H9 (cell line): ENCODE measurements around the gene LIX1. TPM values are rescaled to one million over a fixed set of nuclear protein-coding genes. Genes with fewer than 3 reads are reported as not detected.

ENCODE experiments used
- DNase-seq: peaks from one replicate; pipeline ENCODE4 v3.0.0-alpha.2; 2017
- H2AFZ ChIP-seq: one replicate; pipeline ENCODE4 v1.6.1; 2013; ENCODE audit warnings: mild to moderate bottlenecking, low read length, control low read depth, moderate library complexity
- H2AK5ac ChIP-seq: 2 replicates; pipeline ENCODE4 v1.6.1; 2013; ENCODE audit warnings: low read length, control low read depth, mixed read lengths; ENCODE audit not compliant: insufficient read length
- H2BK120ac ChIP-seq: one replicate; pipeline ENCODE4 v1.6.1; 2013; ENCODE audit warnings: low read depth, mild to moderate bottlenecking, low read length, control low read depth, inconsistent platforms; ENCODE audit not compliant: poor library complexity, severe bottlenecking
- H2BK12ac ChIP-seq: 2 replicates; pipeline ENCODE4 v1.6.1; 2013; ENCODE audit warnings: low read length, control low read depth, mixed read lengths, low read depth; ENCODE audit not compliant: insufficient read length
- H2BK15ac ChIP-seq: 2 replicates; pipeline ENCODE4 v1.6.1; 2013; ENCODE audit warnings: low read depth, low read length, control low read depth
- H2BK20ac ChIP-seq: one replicate; pipeline ENCODE4 v1.6.1; 2013; ENCODE audit warnings: low read depth, mild to moderate bottlenecking, low read length, control low read depth, inconsistent platforms; ENCODE audit not compliant: poor library complexity, severe bottlenecking
- H2BK5ac ChIP-seq: 2 replicates; pipeline ENCODE4 v1.6.1; 2013; ENCODE audit warnings: low read length, control low read depth, mixed read lengths; ENCODE audit not compliant: insufficient read length
- H3K14ac ChIP-seq: 2 replicates; pipeline ENCODE4 v1.6.1; 2013; ENCODE audit warnings: low read length, control low read depth; ENCODE audit not compliant: insufficient read depth
- H3K18ac ChIP-seq: 2 replicates; pipeline ENCODE4 v1.6.1; 2013; ENCODE audit warnings: low read depth, mild to moderate bottlenecking, mixed read lengths, low read length, control low read depth; ENCODE audit not compliant: insufficient read length
- H3K23ac ChIP-seq: 2 replicates; pipeline ENCODE4 v1.6.1; 2013; ENCODE audit warnings: low read length, control low read depth, mixed read lengths, low read depth; ENCODE audit not compliant: insufficient read length
- H3K23me2 ChIP-seq: 2 replicates; pipeline ENCODE4 v1.6.1; 2013; ENCODE audit warnings: low read depth, mild to moderate bottlenecking, mixed read lengths, low read length, control low read depth; ENCODE audit not compliant: insufficient read length, poor library complexity, severe bottlenecking
- H3K27ac ChIP-seq: 2 replicates; pipeline ENCODE4 v1.5.1; 2013; ENCODE audit warnings: low read length, control low read depth, mixed read lengths, low read depth; ENCODE audit not compliant: insufficient read length
- H3K27me3 ChIP-seq: 2 replicates; pipeline ENCODE4 v1.6.1; 2013; ENCODE audit warnings: low read length, control low read depth, inconsistent platforms; ENCODE audit not compliant: insufficient read depth
- H3K4ac ChIP-seq: 2 replicates; pipeline ENCODE4 v1.6.1; 2013; ENCODE audit warnings: low read depth, mild to moderate bottlenecking, control low read depth, inconsistent platforms, low read length, moderate library complexity
- H3K4me1 ChIP-seq: 2 replicates; pipeline ENCODE4 v1.6.1; 2013; ENCODE audit warnings: low read length, control low read depth, inconsistent platforms; ENCODE audit not compliant: insufficient read depth
- H3K4me2 ChIP-seq: 2 replicates; pipeline ENCODE4 v1.6.1; 2013; ENCODE audit warnings: low read length, control low read depth, mixed read lengths; ENCODE audit not compliant: insufficient read length, insufficient read depth
- H3K56ac ChIP-seq: 2 replicates; pipeline ENCODE4 v1.6.1; 2013; ENCODE audit warnings: low read depth, mild to moderate bottlenecking, mixed read lengths, low read length, control low read depth; ENCODE audit not compliant: insufficient read length
- H3K79me1 ChIP-seq: 2 replicates; pipeline ENCODE4 v1.6.1; 2013; ENCODE audit warnings: low read depth, mild to moderate bottlenecking, moderate library complexity, low read length, control low read depth, inconsistent platforms; ENCODE audit not compliant: insufficient read depth, poor library complexity, severe bottlenecking
- H3K79me2 ChIP-seq: 2 replicates; pipeline ENCODE4 v1.6.1; 2013; ENCODE audit warnings: low read length, control low read depth, inconsistent platforms; ENCODE audit not compliant: insufficient read depth
- H3K9ac ChIP-seq: 2 replicates; pipeline ENCODE4 v1.6.1; 2013; ENCODE audit warnings: low read length, control low read depth, mixed read lengths; ENCODE audit not compliant: insufficient read length; ENCODE audit errors: extremely low read depth
- H3K9me3 ChIP-seq: one replicate; pipeline ENCODE4 v1.6.1; 2013; ENCODE audit warnings: low read depth, low read length, inconsistent platforms; ENCODE audit not compliant: control insufficient read depth
- H3T11ph ChIP-seq: one replicate; pipeline ENCODE4 v1.6.1; 2013; ENCODE audit warnings: mild to moderate bottlenecking, low read length, control low read depth, inconsistent platforms
- H4K20me1 ChIP-seq: one replicate; pipeline ENCODE4 v1.6.1; 2013; ENCODE audit not compliant: control insufficient read depth, insufficient read length, insufficient read depth
- H4K5ac ChIP-seq: 2 replicates; pipeline ENCODE4 v1.6.1; 2013; ENCODE audit warnings: low read depth, mild to moderate bottlenecking, mixed read lengths, low read length, control low read depth; ENCODE audit not compliant: insufficient read length
- H4K8ac ChIP-seq: replicated peaks from 2 replicates; pipeline ENCODE4 v1.6.1; 2013; ENCODE audit warnings: low read length, control low read depth, mixed read lengths, low read depth; ENCODE audit not compliant: insufficient read length
- H4K91ac ChIP-seq: 2 replicates; pipeline ENCODE4 v1.6.1; 2013; ENCODE audit warnings: low read depth, mild to moderate bottlenecking, moderate library complexity, mixed read lengths, low read length, control low read depth; ENCODE audit not compliant: insufficient read length
- H3K27ac Mint-ChIP-seq, 3 experiments: 2 replicates in 2 of 3; 3 replicates in 1 of 3; pipeline ENCODE4 v1.8.0; 2020 to 2021; ENCODE audit warnings: mixed read lengths in 3 of 3, mild to moderate bottlenecking in 1 of 3, moderate library complexity in 1 of 3
- H3K27me3 Mint-ChIP-seq: 2 replicates; pipeline ENCODE4 v1.8.0; 2021; ENCODE audit warnings: low read depth, mild to moderate bottlenecking, moderate library complexity, mixed read lengths
- H3K36me3 Mint-ChIP-seq, 3 experiments: 2 replicates in 2 of 3; 3 replicates in 1 of 3; pipeline ENCODE4 v1.8.0; 2020 to 2021; ENCODE audit warnings: low read depth in 3 of 3, mixed read lengths in 3 of 3; ENCODE audit not compliant: insufficient read depth in 1 of 3
- H3K4me1 Mint-ChIP-seq, 2 experiments: 2 replicates each; pipeline ENCODE4 v1.8.0; 2020; ENCODE audit warnings: mixed read lengths in 2 of 2
- H3K4me3 Mint-ChIP-seq, 2 experiments: 2 replicates in 1 of 2; 3 replicates in 1 of 2; pipeline ENCODE4 v1.8.0; 2020 to 2021; ENCODE audit warnings: mild to moderate bottlenecking in 2 of 2, mixed read lengths in 2 of 2, moderate library complexity in 1 of 2
- H3K9me3 Mint-ChIP-seq, 2 experiments: 2 replicates in 1 of 2; 3 replicates in 1 of 2; pipeline ENCODE4 v1.8.0; 2020; ENCODE audit warnings: mild to moderate bottlenecking in 2 of 2, mixed read lengths in 2 of 2, moderate library complexity in 1 of 2
- WGBS: extraction: QIAGEN DNeasy Blood & Tissue Kit; methylation state at CpG from one replicate; pipeline ENCODE4 v1.1.7; 2013; ENCODE audit warnings: missing lambda C conversion rate, low lambda C conversion rate, mixed read lengths; ENCODE audit not compliant: insufficient read length; ENCODE audit errors: extremely low coverage; 5-methylcytosine and 5-hydroxymethylcytosine counted together
- total RNA-seq: library from RNA; stranded (reverse); gene quantifications from 2 replicates; pipeline ENCODE4 v1.2.1, GENCODE V29; 2021
- TF ChIP-seq, protein P1 (sequence below): fragments of 200-600 bp; sonication (generic); conservative IDR thresholded peaks from 3 replicates; pipeline ENCODE4 v1.8.0; 2021; ENCODE audit warnings: antibody characterized with exemption, mild to moderate bottlenecking

LIX1 gene
- total RNA-seq, 1 experiment from 2014 or later, result 0.13 TPM

DNA sequence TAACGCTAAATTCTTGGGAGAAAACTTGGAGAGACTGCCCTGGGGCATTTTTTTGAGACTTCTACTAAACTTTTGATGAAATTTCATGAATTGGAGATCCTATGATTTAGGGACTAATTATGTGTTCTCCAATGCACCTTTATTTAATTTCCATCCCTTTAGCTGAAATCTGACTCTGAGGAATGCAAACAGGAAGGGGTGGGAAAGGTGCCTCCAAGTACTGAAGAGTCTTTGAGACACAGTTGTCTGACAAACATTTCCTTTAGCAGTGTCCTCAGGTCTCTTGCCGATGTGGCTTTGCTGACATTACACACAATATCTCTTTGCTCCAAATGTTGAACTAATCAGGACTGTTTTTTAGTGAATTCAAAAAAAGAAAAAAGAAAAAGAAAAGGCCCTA lies 76.9 kb downstream of the LIX1 start:
- H3K56ac ChIP-seq, result no peak overlapping the region
- H3T11ph ChIP-seq, result no peak overlapping the region
- Mint-ChIP-seq H3K9me3 (no peaks in the 10 kb centered on the region), H3K27ac (peak overlapping the region in 2 of 3 experiments; percentile 83 to 88; a peak in 3 of 7 replicates), H3K36me3 (no peaks in the 10 kb centered on the region), H3K4me1 (peaks cover 17 to 19% of the 10 kb centered on the region in 2 experiments), H3K4me3 (no peak overlapping the region), H3K27me3 (no peaks in the 10 kb centered on the region)
- H2BK5ac ChIP-seq, result no peak overlapping the region
- no peak overlapping the region for H4K8ac ChIP-seq
- no peak overlapping the region for H3K9ac ChIP-seq
- no peak overlapping the region for H3K23ac ChIP-seq
- no peaks in the 10 kb centered on the region for H3K79me2 ChIP-seq
- no peak overlapping the region for H3K18ac ChIP-seq
- H3K4me2 ChIP-seq, result peak overlapping the region; percentile 39
- no peak overlapping the region for H2BK20ac ChIP-seq
- no peak overlapping the region for H2AK5ac ChIP-seq
- no peak overlapping the region for H2BK15ac ChIP-seq
- no peaks in the 10 kb centered on the region for H3K79me1 ChIP-seq
- no peaks in the 10 kb centered on the region for H3K23me2 ChIP-seq
- H3K14ac ChIP-seq, result no peak overlapping the region
- no peak overlapping the region for H2BK12ac ChIP-seq
- H3K27ac ChIP-seq, result peak overlapping the region; percentile 36
- no CpG with 5 or more reads among the region's 2 CpGs for WGBS
- no peak overlapping the region for H2AFZ ChIP-seq
- H4K20me1 ChIP-seq, result no peaks in the 10 kb centered on the region
- H3K9me3 ChIP-seq, result no peaks in the 10 kb centered on the region
- TF ChIP-seq, protein P1, sequence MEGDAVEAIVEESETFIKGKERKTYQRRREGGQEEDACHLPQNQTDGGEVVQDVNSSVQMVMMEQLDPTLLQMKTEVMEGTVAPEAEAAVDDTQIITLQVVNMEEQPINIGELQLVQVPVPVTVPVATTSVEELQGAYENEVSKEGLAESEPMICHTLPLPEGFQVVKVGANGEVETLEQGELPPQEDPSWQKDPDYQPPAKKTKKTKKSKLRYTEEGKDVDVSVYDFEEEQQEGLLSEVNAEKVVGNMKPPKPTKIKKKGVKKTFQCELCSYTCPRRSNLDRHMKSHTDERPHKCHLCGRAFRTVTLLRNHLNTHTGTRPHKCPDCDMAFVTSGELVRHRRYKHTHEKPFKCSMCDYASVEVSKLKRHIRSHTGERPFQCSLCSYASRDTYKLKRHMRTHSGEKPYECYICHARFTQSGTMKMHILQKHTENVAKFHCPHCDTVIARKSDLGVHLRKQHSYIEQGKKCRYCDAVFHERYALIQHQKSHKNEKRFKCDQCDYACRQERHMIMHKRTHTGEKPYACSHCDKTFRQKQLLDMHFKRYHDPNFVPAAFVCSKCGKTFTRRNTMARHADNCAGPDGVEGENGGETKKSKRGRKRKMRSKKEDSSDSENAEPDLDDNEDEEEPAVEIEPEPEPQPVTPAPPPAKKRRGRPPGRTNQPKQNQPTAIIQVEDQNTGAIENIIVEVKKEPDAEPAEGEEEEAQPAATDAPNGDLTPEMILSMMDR, result no peak
- no peak overlapping the region for H4K91ac ChIP-seq
- no peak overlapping the region for H3K4ac ChIP-seq
- no peaks in the 10 kb centered on the region for H3K27me3 ChIP-seq
- no peak overlapping the region for H2BK120ac ChIP-seq
- DNase-seq, result no peak
- 0 out of 2 replicates have a peak, but pooled peaks cover 2% of the 10 kb centered on the region for H3K4me1 ChIP-seq
- H4K5ac ChIP-seq, result no peak overlapping the region
